Osteoblast (primary cell): ENCODE measurements around the gene CYP3A4. TPM values are rescaled to one million over a fixed set of nuclear protein-coding genes. Genes with fewer than 3 reads are reported as not detected.

Experiments
- DNase-seq: peaks from one replicate; pipeline ENCODE4 v3.0.0; 2011; ENCODE audit warnings: low spot score, mixed read lengths; ENCODE audit not compliant: insufficient read length; ENCODE audit errors: missing footprints
- H2AFZ ChIP-seq: 2 replicates; pipeline ENCODE4 v1.6.0; 2011; ENCODE audit warnings: mild to moderate bottlenecking, low read length
- H3K27ac ChIP-seq: 2 replicates; pipeline ENCODE4 v1.5.1; 2011; ENCODE audit warnings: mild to moderate bottlenecking, low read depth, low read length, moderate library complexity
- H3K27me3 ChIP-seq: 2 replicates; pipeline ENCODE4 v1.6.0; 2012; ENCODE audit warnings: mild to moderate bottlenecking, control low read depth, inconsistent platforms, low read length, moderate library complexity; ENCODE audit not compliant: insufficient read depth
- H3K36me3 ChIP-seq: 2 replicates; pipeline ENCODE4 v1.5.1; 2011; ENCODE audit warnings: mild to moderate bottlenecking, low read length, control low read depth, moderate library complexity; ENCODE audit not compliant: insufficient read depth
- H3K4me1 ChIP-seq: 2 replicates; pipeline ENCODE4 v1.5.1; 2011; ENCODE audit warnings: mild to moderate bottlenecking, low read length, control low read depth, moderate library complexity; ENCODE audit not compliant: insufficient read depth
- H3K4me2 ChIP-seq: 2 replicates; pipeline ENCODE4 v1.6.0; 2011; ENCODE audit warnings: mild to moderate bottlenecking, low read length; ENCODE audit not compliant: insufficient read depth
- H3K4me3 ChIP-seq: fragments of 200-600 bp; sonication (generic); 3 replicates; pipeline ENCODE4 v1.5.1; 2012; ENCODE audit warnings: mild to moderate bottlenecking, low read length, inconsistent platforms; ENCODE audit not compliant: insufficient read depth
- H3K79me2 ChIP-seq: 2 replicates; pipeline ENCODE4 v1.6.0; 2012; ENCODE audit warnings: mild to moderate bottlenecking, low read length, control low read depth, inconsistent platforms; ENCODE audit not compliant: insufficient read depth
- H3K9me3 ChIP-seq: 2 replicates; pipeline ENCODE4 v1.5.1; 2011; ENCODE audit warnings: low read depth, low read length, control low read depth
- H4K20me1 ChIP-seq: 2 replicates; pipeline ENCODE4 v1.6.0; 2012; ENCODE audit warnings: mild to moderate bottlenecking, low read length, control low read depth; ENCODE audit not compliant: insufficient read depth
- CTCF ChIP-seq: IDR thresholded peaks from 2 replicates; pipeline ENCODE4 v1.5.1; 2011; ENCODE audit warnings: mild to moderate bottlenecking, low read depth, low read length, moderate library complexity; ENCODE audit errors: extremely low read depth
- small RNA-seq: library from RNA; depleted of rRNA; stranded (forward); fragments of <200 nt; gene quantifications from one replicate; pipeline ENCODE3, GENCODE V24; 2012
- total RNA-seq: library from RNA; depleted of rRNA; stranded (reverse); fragments of >200 nt; gene quantifications from 2 replicates; pipeline ENCODE4 v1.2.3, GENCODE V29; 2012

Gene CYP3A4
- total RNA-seq, 1 donor: not detected

- H3K4me2 ChIP-seq: no peak overlapping the region
- H3K27me3 ChIP-seq: no peaks in the 10 kb centered on the region
- H3K4me1 ChIP-seq: no peaks in the 10 kb centered on the region
- peaks cover 3% of the 10 kb centered on the region for H3K9me3 ChIP-seq
- H3K36me3 ChIP-seq: no peaks in the 10 kb centered on the region
- TF ChIP-seq CTCF: no peak
- no peak overlapping the region for H3K4me3 ChIP-seq
- H2AFZ ChIP-seq: no peak overlapping the region
- H3K27ac ChIP-seq: no peak overlapping the region
- no peak for DNase-seq
- H4K20me1 ChIP-seq: no peaks in the 10 kb centered on the region
- H3K79me2 ChIP-seq: no peaks in the 10 kb centered on the region
Observed at GRCh38 chr7:99709838-99710578, 74.0 kb downstream of the CYP3A4 start.

GRCh38 chr7:99709260-99709659 is 74.7 kb downstream of the CYP3A4 start:
- H3K4me1 ChIP-seq: no peaks in the 10 kb centered on the region
- no peak for TF ChIP-seq CTCF

GRCh38 chr7:99707096-99707495 is 76.9 kb downstream of the CYP3A4 start:
- no peak overlapping the region for H2AFZ ChIP-seq
- H3K9me3 ChIP-seq: peaks cover 5% of the 10 kb centered on the region
- no peaks in the 10 kb centered on the region for H3K36me3 ChIP-seq
- H3K4me3 ChIP-seq: no peak overlapping the region
- no peaks in the 10 kb centered on the region for H4K20me1 ChIP-seq
- H3K27ac ChIP-seq: no peak overlapping the region
- no peaks in the 10 kb centered on the region for H3K4me1 ChIP-seq
- H3K4me2 ChIP-seq: no peak overlapping the region
- no peak for DNase-seq
- no peaks in the 10 kb centered on the region for H3K79me2 ChIP-seq
- no peak for TF ChIP-seq CTCF
- H3K27me3 ChIP-seq: no peaks in the 10 kb centered on the region

More at GRCh38 chr7:99709260-99709659, 74.7 kb downstream of the CYP3A4 start:
- H3K4me3 ChIP-seq: no peak overlapping the region
- peaks cover 3% of the 10 kb centered on the region for H3K9me3 ChIP-seq
- H3K27me3 ChIP-seq: no peaks in the 10 kb centered on the region
- H3K4me2 ChIP-seq: no peak overlapping the region
- no peaks in the 10 kb centered on the region for H4K20me1 ChIP-seq
- no peak for DNase-seq
- H2AFZ ChIP-seq: no peak overlapping the region
- H3K79me2 ChIP-seq: no peaks in the 10 kb centered on the region
- no peaks in the 10 kb centered on the region for H3K36me3 ChIP-seq
- no peak overlapping the region for H3K27ac ChIP-seq

Small RNA genes lying within 50 kb of the gene (small RNA-seq; reads per million reads assigned to genes)
- not detected for gene CYP3A137P

Other genes starting within 250 kb of the CYP3A4 start
- gene FAM200A, start 232.1 kb downstream of the CYP3A4 start, total RNA-seq: 7.6 and 8.5 TPM in 2 replicates
- 75.1 and 76.7 TPM in 2 replicates for gene ZNF655, start 225.5 kb downstream of the CYP3A4 start, total RNA-seq
- gene TMEM225B, start 185.9 kb downstream of the CYP3A4 start, total RNA-seq: 0.29 and 0.72 TPM in 2 replicates
- gene ZSCAN25, start 167.2 kb downstream of the CYP3A4 start, total RNA-seq: 11.9 and 12.7 TPM in 2 replicates
- under 0.01 TPM in 2 replicates for gene CYP3A5, start 104.2 kb downstream of the CYP3A4 start, total RNA-seq
- gene CYP3A7, start 49.0 kb downstream of the CYP3A4 start, total RNA-seq: not detected in 2 replicates
- not detected in 2 replicates for gene CYP3A43, start 43.8 kb upstream of the CYP3A4 start, total RNA-seq
- 0.29 and 0.72 TPM in 2 replicates for gene OR2AE1, start 92.8 kb upstream of the CYP3A4 start, total RNA-seq
- 26.4 and 29.5 TPM in 2 replicates for gene TRIM4, start 135.3 kb upstream of the CYP3A4 start, total RNA-seq
- not detected in 2 replicates for gene GJC3, start 145.4 kb upstream of the CYP3A4 start, total RNA-seq
- gene AZGP1, start 191.8 kb upstream of the CYP3A4 start, total RNA-seq: not detected in 2 replicates
- 46.0 and 46.3 TPM in 2 replicates for gene ZKSCAN1, start 231.4 kb upstream of the CYP3A4 start, total RNA-seq